ENCODE results near the gene UQCRHL. TPM values are rescaled to one million over a fixed set of nuclear protein-coding genes. Genes with fewer than 3 reads are reported as not detected.
"Not testable (repeated sequence)": the region's sequence is repeated elsewhere in the genome, so short reads cannot be mapped to it uniquely, and the experiment has no call there.

Gene UQCRHL
- total RNA-seq, 1 donor from 2014 or later = 2.0 TPM

DNA sequence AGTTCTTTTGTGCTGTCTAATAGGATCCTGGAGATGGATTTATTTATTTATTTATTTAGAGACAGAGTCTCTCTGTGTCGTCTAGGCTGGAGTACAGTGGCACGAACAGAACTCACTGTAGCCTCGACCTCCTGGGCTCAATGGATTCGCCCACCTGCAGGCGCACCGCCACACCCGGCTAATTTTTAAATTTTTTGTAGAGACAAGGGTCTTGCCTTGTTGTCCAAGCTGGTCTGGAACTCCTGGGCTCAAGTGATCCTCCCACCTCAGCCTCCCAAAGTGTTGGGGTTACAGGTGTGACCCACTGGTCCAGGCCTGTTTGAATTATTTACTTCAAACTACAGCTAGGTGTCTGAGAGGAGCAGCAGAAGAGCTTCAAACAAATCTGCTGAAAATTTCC lies 30.5 kb upstream of the UQCRHL start:
- Mint-ChIP-seq H3K4me3 (ENCODE audit: unreplicated experiment) (no peak overlapping the region), H3K9me3 (ENCODE audit: unreplicated experiment) (peaks cover 11% of the 10 kb centered on the region), H3K27ac (ENCODE audit: unreplicated experiment) (no peak overlapping the region), H3K4me1 (ENCODE audit: low read depth, unreplicated experiment) (no peaks in the 10 kb centered on the region), H3K36me3 (ENCODE audit: unreplicated experiment) (no peaks in the 10 kb centered on the region), H3K27me3 (ENCODE audit: unreplicated experiment) (peaks cover 11% of the 10 kb centered on the region)
- no peak for DNase-seq
- TF ChIP-seq CTCF (IDR thresholded peaks at IDR 0.05; ENCODE audit: partially characterized antibody, unreplicated experiment) = no peak

DNA sequence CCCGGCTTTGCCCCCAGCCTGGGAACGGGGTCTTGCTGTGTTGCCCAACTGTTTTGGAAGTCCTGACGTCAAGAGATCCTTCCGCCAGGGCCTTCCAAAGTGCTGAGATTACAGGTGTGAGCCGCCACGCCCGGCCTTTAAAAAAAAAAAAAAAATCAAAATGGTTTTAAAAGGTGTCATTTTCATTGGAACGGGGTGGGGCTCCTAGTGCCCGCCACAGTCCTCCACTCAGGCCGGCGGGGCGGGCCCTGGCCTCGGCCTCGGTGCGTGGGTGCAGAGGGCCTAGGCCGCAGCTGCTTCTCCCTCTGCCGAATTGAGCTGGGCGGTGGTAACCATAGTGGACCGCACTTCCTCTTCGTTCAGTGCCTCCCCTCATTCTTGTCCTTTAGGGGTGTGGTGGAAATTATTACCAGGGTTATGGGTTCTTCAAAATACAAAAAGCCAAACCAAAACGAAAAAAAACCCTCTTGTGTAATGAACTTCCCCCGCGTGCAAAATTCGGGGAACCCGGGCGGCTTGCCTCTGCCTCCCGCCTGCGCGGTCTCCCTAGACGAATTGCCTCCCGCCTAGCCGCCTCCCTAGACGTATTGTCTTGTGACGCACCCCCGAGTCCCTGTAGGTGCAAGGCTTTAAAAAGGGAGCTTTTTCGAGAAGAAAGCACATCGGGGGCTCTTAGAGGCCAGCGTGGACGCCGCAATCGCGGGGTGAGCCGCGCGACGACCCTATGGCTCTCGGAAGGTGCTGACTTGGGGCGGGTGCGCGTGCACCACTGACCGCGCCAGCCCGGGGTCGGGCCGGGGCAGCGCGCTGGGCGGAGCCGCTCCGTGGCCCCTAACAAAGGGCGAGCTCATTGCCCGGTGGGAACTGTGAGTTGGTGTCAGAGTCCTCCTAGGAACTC lies 29.6 kb upstream of the UQCRHL start:
- Mint-ChIP-seq H3K4me3 (ENCODE audit: unreplicated experiment) (peak overlapping the region; percentile 55), H3K4me1 (ENCODE audit: low read depth, unreplicated experiment) (no peaks in the 10 kb centered on the region), H3K9me3 (ENCODE audit: unreplicated experiment) (peaks cover 11% of the 10 kb centered on the region), H3K27me3 (ENCODE audit: unreplicated experiment) (peaks cover 11% of the 10 kb centered on the region), H3K27ac (ENCODE audit: unreplicated experiment) (no peak overlapping the region), H3K36me3 (ENCODE audit: unreplicated experiment) (no peaks in the 10 kb centered on the region)
- no peak for TF ChIP-seq CTCF (IDR thresholded peaks at IDR 0.05; ENCODE audit: partially characterized antibody, unreplicated experiment)
- DNase-seq = no peak

DNA sequence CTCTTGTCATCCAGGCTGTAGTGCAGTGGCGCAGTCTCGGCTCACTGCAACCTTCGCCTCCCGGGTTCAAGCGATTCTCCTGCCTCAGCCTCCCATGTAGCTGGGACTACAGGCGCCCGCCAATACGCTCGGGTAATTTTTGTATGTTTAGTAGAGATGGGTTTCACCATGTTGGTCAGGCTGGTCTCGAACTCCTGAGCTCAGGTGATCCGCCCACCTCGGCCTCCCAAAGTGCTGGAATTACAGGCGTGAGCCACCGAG lies 29.0 kb upstream of the UQCRHL start:
- Mint-ChIP-seq H3K27ac (ENCODE audit: unreplicated experiment) (peak overlapping the region; percentile 100), H3K27me3 (ENCODE audit: unreplicated experiment) (peaks cover 11% of the 10 kb centered on the region)
- not testable (repeated sequence) for DNase-seq

DNA sequence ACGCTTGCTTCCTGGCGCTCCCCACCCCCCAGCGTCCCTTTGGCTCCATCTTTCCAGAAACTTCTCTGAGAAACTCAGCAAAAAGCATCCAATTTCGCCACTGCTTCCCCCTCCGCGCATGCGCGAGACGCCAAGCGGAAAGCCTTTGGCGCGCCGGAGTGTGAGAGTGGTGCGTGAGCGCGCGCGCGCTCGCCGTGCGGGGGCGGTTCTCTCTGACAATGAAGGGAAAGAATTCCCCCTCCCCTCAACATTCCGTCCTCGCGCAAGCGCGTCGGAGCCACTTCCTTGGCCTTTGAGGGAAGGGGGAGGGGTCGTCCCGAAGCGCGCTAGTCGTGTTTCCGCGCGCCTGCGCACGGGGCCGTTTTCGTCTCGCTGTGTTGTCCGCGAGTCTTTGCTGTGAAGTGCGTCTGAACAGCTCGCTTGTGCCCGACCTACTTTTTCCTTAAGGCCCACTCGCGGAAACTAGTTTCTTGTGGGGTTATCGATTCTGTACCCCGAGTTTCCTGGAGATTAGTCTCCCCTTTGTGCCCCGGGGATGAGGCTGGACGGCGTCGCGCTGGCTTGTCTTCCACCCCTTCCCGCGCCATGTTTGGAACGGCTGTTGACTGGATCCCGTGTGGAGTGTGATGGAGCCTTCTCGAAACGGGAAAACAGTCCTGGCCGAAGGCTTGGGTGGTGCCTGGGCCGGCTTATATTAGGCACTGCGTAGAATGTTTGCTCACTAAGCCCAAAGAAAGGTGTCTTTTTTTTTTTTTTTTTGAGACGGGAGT lies 28.5 kb upstream of the UQCRHL start:
- peaks cover 4% of the 10 kb centered on the region for H3K4me1 Mint-ChIP-seq (ENCODE audit: low read depth, unreplicated experiment)
- peak overlapping the region; percentile 91 for H3K4me3 Mint-ChIP-seq (ENCODE audit: unreplicated experiment)
- peak; percentile 96 for DNase-seq
- no peak for TF ChIP-seq CTCF (IDR thresholded peaks at IDR 0.05; ENCODE audit: partially characterized antibody, unreplicated experiment)
- peaks cover 11% of the 10 kb centered on the region for H3K27me3 Mint-ChIP-seq (ENCODE audit: unreplicated experiment)
- peaks cover 11% of the 10 kb centered on the region for H3K9me3 Mint-ChIP-seq (ENCODE audit: unreplicated experiment)
- peak overlapping the region; percentile 100 for H3K27ac Mint-ChIP-seq (ENCODE audit: unreplicated experiment)
- no peaks in the 10 kb centered on the region for H3K36me3 Mint-ChIP-seq (ENCODE audit: unreplicated experiment)

More for the DNA sequence above, 29.0 kb upstream of the UQCRHL start:
- H3K36me3 Mint-ChIP-seq (ENCODE audit: unreplicated experiment); H3K4me1 Mint-ChIP-seq (ENCODE audit: low read depth, unreplicated experiment): not testable (repeated sequence)
- Mint-ChIP-seq H3K4me3 (ENCODE audit: unreplicated experiment) (peak overlapping the region; percentile 91), H3K9me3 (ENCODE audit: unreplicated experiment) (peaks cover 11% of the 10 kb centered on the region)

DNA sequence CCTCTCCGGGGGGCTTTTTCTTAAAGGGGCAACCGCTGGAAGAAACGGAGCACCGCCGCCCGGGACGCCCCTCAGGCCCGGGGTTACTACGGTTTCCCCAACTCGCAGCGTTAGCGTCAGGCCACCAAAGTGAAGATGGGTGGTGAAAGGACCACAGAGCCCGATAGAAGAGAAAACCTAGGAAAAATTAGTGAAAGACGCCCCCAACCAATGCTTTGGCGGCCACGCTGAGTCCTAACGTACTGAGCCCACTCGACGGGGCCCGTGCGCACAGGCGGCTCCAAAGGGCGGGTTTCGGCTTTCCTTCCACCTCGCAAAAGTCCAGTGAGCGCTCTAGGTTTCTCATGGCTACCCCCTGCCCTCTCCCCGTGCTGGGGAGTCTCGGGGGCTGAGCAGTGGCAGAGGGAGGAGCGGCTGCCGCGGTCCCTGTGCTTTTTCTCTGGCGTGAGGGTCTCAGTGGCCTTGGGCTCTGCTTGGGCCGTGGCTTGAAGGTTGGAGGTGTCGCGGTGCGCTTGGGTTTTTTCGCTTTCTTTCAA lies 27.8 kb upstream of the UQCRHL start:
- Mint-ChIP-seq H3K4me3 (ENCODE audit: unreplicated experiment) (peak overlapping the region; percentile 91), H3K36me3 (ENCODE audit: unreplicated experiment) (no peaks in the 10 kb centered on the region), H3K27ac (ENCODE audit: unreplicated experiment) (peak overlapping the region; percentile 100), H3K9me3 (ENCODE audit: unreplicated experiment) (peaks cover 11% of the 10 kb centered on the region), H3K27me3 (ENCODE audit: unreplicated experiment) (peaks cover 11% of the 10 kb centered on the region), H3K4me1 (ENCODE audit: low read depth, unreplicated experiment) (peaks cover 4% of the 10 kb centered on the region)
- no peak for TF ChIP-seq CTCF (IDR thresholded peaks at IDR 0.05; ENCODE audit: partially characterized antibody, unreplicated experiment)
- no peak for DNase-seq
